DOHH2 (cell line): ENCODE results near the gene PMIS2.

Experiments used
- CTCF ChIP-seq: fragments of 200-600 bp; sonication (generic); IDR thresholded peaks from one replicate; pipeline ENCODE4 v1.5.1; 2014; ENCODE audit warnings: antibody characterized with exemption, mild to moderate bottlenecking, low read depth, low read length; ENCODE audit not compliant: poor library complexity, severe bottlenecking
- EZH2phosphoT487 ChIP-seq: fragments of 200-600 bp; sonication (generic); IDR thresholded peaks from 2 replicates; pipeline ENCODE4 v1.6.1; 2017; ENCODE audit warnings: borderline replicate concordance, mild to moderate bottlenecking, antibody characterized with exemption, low read length, moderate library complexity, mixed read lengths

- TF ChIP-seq CTCF (no peak), EZH2phosphoT487 (no peak)
These were observed 23.2 kb upstream of the PMIS2 start for GRCh38 chr19:35562776-35563175.
